ENCODE results near the gene MCTP2.

DNA sequence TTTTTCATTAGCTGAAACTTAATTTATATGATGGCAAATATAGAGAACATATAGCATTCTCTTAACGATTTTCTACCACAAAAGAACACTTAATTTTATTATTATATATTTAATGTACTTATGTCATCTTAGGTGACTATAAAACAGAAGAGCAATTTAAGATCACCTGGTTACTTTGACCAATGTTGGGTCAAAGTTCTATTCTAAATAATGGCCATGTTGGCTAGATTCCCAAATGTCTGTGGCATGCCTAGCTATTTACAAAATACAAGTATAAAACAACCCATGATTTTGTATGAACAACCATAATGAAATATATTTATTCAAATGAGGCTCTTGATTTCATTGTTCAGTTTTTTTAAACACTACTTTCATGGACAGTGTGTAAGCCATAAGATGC, 200.9 kb downstream of the MCTP2 start:
- TF ChIP-seq, protein P1, sequence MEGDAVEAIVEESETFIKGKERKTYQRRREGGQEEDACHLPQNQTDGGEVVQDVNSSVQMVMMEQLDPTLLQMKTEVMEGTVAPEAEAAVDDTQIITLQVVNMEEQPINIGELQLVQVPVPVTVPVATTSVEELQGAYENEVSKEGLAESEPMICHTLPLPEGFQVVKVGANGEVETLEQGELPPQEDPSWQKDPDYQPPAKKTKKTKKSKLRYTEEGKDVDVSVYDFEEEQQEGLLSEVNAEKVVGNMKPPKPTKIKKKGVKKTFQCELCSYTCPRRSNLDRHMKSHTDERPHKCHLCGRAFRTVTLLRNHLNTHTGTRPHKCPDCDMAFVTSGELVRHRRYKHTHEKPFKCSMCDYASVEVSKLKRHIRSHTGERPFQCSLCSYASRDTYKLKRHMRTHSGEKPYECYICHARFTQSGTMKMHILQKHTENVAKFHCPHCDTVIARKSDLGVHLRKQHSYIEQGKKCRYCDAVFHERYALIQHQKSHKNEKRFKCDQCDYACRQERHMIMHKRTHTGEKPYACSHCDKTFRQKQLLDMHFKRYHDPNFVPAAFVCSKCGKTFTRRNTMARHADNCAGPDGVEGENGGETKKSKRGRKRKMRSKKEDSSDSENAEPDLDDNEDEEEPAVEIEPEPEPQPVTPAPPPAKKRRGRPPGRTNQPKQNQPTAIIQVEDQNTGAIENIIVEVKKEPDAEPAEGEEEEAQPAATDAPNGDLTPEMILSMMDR (IDR thresholded peaks at IDR 0.05; ENCODE audit: insufficient read depth, low read length): no peak
- TF ChIP-seq POLR2AphosphoS5 (IDR thresholded peaks at IDR 0.05; ENCODE audit: low read depth): no peak
- TF ChIP-seq, protein P2, sequence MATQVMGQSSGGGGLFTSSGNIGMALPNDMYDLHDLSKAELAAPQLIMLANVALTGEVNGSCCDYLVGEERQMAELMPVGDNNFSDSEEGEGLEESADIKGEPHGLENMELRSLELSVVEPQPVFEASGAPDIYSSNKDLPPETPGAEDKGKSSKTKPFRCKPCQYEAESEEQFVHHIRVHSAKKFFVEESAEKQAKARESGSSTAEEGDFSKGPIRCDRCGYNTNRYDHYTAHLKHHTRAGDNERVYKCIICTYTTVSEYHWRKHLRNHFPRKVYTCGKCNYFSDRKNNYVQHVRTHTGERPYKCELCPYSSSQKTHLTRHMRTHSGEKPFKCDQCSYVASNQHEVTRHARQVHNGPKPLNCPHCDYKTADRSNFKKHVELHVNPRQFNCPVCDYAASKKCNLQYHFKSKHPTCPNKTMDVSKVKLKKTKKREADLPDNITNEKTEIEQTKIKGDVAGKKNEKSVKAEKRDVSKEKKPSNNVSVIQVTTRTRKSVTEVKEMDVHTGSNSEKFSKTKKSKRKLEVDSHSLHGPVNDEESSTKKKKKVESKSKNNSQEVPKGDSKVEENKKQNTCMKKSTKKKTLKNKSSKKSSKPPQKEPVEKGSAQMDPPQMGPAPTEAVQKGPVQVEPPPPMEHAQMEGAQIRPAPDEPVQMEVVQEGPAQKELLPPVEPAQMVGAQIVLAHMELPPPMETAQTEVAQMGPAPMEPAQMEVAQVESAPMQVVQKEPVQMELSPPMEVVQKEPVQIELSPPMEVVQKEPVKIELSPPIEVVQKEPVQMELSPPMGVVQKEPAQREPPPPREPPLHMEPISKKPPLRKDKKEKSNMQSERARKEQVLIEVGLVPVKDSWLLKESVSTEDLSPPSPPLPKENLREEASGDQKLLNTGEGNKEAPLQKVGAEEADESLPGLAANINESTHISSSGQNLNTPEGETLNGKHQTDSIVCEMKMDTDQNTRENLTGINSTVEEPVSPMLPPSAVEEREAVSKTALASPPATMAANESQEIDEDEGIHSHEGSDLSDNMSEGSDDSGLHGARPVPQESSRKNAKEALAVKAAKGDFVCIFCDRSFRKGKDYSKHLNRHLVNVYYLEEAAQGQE (IDR thresholded peaks at IDR 0.05; ENCODE audit: insufficient replicate concordance, low read depth): no peak
